HG03457 (cell line): ENCODE measurements around the gene ITGA5.

ENCODE experiments used
- ATAC-seq: cut with Tn5 transposase; IDR thresholded peaks from one replicate; pipeline ENCODE4 v1.9.1; 2021; ENCODE audit warnings: moderate number of reproducible peaks; ENCODE audit not compliant: unreplicated experiment

The ITGA5 gene

DNA sequence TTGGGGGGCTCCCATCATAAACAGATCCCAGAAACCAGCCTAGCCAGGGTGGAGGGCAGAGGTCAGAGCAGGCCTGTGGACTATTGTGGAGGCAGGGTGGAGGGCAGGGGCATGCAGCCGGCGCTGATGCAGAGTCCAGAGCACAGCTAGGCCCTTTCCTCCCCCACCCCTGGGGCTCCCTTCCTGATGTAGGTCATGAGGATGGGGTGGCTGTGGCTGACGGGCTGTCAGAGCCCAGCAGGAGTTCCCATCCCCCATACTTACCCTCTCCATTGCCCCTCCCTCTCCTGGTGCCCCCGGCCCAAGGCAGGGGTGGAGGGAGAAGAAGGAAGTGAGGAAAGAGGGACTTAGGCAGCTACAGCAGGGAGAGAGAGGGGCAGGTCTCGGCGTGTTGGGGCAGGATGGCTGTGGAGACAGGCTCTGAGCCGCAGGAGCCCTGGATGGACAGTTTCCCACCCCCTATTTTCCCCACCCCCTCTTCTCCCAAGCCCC lies 28.8 kb downstream of the ITGA5 start:
- ATAC-seq = no peak

DNA sequence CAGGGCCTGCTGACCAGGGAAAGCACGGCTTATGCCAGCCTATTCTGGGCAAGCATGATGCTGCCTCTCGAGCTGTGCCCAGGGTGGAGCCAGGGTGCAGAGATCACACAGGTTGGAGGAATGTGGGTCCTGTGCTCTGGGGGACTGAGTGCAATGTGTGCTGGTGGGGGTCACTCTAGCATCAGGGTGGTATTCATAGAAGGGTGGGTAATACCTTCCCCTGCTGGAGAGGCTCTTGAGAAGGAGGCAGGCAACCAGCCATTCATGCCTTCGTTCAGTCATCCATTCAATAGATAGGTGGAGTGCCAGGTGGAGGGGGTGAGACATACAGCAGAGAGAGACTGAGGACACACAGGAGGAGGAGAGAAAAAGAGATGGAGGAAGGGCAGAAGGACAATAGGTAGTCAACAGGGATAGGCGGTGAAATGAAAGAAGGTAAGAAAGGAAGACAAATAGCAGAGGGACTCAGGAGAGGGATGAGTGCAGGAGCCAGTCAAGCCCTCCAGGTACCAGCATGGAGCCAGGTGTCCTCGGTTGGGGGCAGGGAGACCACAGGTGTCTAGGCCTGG lies 29.4 kb downstream of the ITGA5 start:
- ATAC-seq = no peak

DNA sequence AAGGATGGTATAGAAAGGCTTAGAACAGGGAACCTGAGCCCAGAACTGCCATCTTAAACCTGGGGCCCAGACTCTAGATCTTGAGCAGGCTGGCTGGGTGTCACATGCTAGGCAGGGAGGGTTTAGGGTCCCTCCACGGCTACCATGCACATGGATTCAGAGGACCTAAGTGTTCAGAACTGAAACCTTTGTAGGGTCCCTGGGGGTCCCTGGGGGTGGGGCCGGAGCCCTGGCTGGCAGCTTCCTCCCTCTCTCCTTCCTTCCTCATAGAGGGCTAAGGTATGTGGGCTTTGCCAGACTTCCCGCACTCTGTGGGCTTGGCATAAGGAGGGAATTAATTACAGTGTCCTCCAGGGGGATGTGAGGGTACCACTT lies 29.9 kb downstream of the ITGA5 start:
- no peak for ATAC-seq

- no peak for ATAC-seq
Measured at GRCh38 chr12:54388237-54389133, 30.6 kb downstream of the ITGA5 start.

GRCh38 chr12:54387114-54387467 lies 32.0 kb downstream of the ITGA5 start:
- ATAC-seq = no peak

GRCh38 chr12:54386403-54387113 lies 32.5 kb downstream of the ITGA5 start:
- ATAC-seq = no peak

DNA sequence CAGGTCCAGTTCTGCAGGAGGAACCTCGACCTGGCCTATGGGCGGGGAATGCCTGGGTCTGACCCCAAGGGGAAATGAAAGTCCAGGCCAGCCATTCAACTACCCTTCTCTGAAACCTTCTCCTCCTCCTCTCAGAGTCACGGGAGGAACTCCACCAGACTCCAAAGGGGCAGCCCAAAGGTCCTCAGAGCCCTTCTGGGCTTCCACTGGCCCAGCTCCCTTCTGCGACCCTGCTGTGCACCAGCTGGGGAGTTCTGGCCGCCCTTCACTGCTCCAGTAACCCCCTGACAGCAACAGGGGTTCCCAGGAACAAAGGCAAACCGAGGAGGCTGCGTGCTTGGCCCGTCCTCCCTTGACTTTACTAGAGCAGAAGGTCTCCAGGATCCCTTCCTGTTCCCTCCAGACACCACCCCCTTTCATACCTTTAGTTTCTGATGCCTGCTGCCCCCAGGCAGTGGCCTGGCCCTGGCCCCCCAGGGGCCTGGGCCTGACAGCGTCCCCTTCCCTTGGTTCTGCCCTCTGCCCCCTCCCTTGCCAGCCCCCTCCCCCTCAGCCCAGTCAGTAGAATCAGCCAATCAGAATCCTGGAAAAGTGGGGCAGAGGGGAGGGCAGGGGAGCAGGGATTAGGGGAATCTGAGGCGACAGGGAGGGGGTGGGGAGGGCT lies 33.7 kb downstream of the ITGA5 start:
- ATAC-seq = no peak

DNA sequence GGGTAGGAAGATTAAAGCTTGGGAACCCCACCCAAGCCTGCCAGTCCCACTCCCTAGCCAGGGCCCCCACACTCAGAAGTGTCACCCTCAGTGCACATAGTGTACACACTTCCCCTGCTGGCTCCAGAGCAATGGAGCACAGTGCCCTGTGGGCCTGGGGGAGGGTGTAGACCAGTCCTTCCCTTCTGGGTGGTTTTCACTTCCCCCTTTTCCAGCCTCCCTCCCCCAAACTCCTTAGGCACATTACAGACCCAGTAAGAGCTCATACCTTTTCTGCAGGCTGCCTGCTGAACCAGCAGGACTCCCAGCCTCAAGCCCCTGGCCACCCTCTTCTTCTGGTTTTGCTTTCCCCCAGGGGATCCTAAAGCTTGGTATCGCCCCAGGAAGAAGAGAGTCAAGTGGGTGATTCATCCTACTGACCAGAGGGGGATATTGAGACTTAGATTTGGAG lies 34.5 kb downstream of the ITGA5 start, which contains the start of gene ZNF385A:
Gene ZNF385A (minus strand): TSS at position 143 of the 451 bp plus-strand sequence. CDS start 219 bp downstream, outside the sequence.
- ATAC-seq = no peak

DNA sequence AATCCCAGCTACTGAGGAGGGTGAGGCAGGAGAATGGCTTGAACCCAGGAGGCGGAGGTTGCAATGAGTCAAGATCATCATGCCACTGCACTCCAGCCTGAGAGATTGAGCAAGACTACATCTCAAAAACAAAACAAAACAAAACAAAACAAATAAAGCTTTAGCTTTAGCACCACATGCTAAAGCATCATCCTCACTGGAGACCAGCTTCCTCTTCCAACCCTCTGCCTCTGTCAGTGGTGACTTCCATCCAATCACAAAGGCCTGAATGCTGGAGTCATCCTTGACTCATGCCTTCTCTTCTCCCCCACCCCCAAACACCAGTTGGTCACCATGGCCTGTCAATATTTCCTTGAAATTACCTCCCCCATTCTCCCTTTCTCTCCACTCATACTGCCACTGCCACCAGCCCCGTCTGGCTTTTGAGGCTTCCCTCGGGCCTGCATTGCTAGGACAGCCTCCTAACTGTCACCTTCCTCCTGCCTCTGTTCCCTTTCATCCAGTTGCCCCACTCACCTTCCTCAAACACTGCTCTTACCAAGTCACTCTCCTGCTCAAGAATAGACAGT lies 35.9 kb downstream of the ITGA5 start:
- no peak for ATAC-seq

DNA sequence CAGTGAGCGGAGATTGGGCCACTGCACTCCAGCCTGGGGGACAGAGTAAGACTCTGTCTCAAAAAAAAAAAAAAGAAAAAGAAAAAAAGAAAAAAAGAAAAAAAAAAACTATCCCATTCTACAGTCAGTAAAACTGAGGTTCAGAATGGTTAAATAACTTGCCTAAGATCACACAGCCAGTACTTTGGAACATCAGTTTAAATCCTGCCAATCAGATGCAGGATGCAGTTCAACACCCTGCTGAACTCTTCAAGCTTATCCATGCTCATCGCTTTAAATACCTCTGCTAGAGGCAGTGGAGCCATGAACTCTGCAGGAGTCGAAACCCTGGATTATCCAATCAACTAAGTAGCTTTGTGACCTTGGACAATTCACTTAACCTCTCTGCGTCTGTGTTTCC lies 37.9 kb downstream of the ITGA5 start:
- ATAC-seq = no peak

DNA sequence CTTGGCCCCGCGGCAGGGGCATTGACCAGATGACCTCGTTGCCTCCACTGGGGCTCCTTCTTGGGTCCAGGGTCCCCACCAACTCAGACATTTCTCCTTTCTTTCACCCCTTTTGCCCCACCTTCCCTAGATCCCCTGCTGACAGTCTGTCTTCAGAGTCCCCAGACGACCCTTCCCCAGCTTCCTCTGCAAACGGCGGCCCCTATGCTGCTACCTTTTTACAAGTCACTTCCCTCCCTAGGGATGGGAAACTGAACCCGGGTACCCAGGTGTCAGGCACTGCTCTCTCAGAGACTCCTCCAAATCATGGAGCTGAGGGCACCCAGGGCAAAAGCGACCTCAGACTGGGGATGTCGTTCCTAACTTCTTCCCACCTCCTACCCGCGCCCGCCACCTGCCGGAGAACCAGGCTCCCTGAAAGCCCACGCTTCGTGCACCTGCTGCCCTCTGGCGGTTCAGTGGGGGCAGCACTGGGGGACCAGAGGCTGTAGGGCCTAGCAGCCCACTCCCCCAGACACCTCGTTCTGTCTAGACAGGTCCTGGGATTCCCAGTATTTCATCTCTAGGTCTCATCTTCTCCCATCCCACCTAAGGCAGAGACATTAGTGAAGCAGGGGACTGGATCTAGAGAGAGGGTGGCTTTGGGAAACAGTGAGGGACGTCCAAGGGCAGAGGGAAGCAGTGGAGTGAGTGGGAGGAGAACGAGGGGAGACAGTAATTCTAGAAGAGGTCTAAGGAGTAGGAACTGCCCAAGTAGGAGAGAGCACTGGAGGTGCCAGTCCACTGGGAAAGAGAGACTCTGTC lies 39.5 kb downstream of the ITGA5 start:
- ATAC-seq = no peak

GRCh38 chr12:54378796-54379397 lies 40.2 kb downstream of the ITGA5 start:
- ATAC-seq = no peak

DNA sequence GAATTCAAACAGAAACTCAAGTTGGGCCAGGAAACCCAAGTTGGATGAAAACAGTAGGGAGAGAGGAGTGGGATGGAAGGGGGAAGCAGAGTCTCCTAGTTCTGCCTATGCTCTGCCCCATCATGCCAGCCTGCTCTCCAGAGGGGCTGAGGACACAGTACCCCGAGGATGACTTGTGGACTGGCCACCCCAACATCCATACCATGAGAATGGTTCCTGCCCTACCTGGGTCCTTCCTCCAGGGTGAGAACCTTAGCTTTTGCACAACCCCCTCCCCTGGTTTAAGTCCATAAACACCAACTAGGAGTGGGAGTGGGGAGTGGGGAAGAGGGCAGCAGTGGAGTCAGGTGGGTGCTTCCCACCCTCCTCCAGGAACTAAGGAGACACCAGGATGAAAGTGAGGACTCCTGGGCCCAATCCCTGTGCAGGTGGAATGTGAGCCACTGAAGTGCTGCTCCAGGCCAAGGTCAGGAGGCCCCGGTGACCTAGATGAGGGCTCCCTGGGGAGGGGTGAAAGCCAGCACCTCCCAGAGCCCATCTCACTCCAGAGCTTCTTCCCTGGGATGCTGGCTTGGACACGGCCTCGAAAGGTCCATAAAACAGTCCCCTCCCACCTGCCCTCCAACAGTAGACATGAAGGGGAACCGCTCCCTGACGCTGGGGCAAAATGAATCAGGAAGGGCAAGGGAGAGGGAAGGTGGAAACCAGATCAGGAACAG lies 41.1 kb downstream of the ITGA5 start:
- no peak for ATAC-seq

- no peak for ATAC-seq
Measured at GRCh38 chr12:54377007-54377406, 42.1 kb downstream of the ITGA5 start.

GRCh38 chr12:54376596-54376995 lies 42.5 kb downstream of the ITGA5 start:
- no peak for ATAC-seq

GRCh38 chr12:54375259-54375579 lies 43.8 kb downstream of the ITGA5 start:
- no peak for ATAC-seq

- no peak for ATAC-seq
Measured at GRCh38 chr12:54374562-54375258, 44.4 kb downstream of the ITGA5 start.
